GM12801 (cell line): ENCODE results near the gene CARHSP1.

Experiments used
- CTCF ChIP-seq: IDR thresholded peaks from one replicate; pipeline ENCODE4 v1.5.1; 2011; ENCODE audit warnings: control low read depth; ENCODE audit not compliant: insufficient read length; ENCODE audit errors: extremely low read depth

The CARHSP1 gene

GRCh38 chr16:8868416-8869211, at the start of gene CARHSP1:
CARHSP1 (minus strand) TSS chr16:8869006; CDS start chr16:8859328, 9,678 bp downstream.
- no peak for TF ChIP-seq CTCF

DNA sequence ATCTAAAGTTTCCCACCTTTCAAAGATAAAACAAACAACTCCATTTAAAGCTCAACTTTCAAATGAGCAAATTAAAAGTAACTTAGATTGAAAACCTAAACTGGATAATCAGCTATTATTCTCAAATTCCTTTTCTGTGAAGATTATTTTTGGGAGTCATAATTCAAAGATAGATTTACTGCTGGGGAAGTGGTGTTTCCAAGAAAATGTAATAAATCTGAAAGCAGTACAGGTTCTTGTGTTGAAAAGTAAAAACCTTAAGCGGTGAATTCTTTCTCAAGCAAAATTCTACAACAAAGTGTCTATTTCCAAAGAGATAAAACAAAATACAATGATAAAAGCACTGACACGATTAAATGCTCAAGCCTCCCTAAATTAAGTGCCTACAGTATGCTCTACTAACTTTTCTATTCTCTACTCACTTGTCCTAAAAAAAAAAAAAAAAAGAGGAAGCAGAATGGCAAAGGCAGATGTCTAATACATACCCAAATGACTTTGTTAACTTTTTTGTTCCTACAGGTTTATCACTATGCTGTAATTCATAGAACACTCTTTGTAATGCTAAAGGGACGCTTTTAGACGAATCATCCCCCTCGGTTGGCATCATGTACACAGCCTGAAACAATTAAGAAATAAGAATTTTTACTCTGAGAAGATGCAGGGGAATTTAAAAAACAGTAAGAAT, 47.9 kb upstream of the CARHSP1 start:
- TF ChIP-seq CTCF, result no peak

DNA sequence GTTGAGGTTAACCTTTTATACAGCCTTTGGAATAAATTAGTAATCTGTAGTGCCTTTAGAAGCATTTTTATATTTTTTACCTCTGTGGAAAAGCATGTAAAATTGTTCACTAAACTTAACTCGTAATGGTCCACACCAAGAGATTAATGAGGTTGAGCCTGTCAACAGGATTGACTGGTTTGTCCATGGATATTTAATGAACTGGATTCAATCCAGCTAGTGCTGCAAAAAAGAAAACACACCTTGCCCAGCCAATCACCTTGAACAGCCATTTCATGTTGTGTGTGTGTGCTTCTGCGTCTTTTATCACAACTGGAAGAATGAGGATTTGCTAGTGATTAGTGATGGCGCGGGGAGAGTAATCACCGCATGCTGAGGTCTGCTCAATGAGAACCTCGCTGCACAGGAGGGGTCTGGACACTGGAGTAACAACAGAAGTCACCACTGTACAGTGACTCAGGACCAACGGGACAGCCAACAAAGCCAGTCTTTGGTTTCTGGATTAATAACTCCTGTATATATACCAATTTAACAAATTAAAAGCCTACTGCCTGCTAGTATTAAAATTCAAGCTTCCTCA, 47.0 kb upstream of the CARHSP1 start:
- no peak for TF ChIP-seq CTCF

GRCh38 chr16:8914098-8914497, 45.3 kb upstream of the CARHSP1 start:
- no peak for TF ChIP-seq CTCF

DNA sequence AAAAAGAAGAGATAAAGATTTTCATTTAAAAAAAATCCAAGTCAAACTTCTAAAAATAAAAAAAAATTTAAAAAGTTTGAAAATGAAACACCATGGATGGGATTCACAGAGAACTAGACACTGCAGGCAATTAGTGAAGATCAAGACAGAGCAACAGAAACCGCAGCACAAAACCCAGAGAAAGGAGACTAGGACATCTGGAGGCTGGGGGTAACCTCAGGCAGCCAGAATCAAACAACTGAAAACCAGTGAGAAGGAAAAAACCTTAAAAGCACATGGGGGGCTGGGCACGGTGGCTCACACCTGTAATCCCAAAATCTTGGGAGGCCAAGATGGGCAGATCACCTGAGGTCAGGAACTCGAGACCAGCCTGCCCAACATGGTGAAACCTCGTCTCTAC, 44.0 kb upstream of the CARHSP1 start:
- TF ChIP-seq CTCF, result no peak

DNA sequence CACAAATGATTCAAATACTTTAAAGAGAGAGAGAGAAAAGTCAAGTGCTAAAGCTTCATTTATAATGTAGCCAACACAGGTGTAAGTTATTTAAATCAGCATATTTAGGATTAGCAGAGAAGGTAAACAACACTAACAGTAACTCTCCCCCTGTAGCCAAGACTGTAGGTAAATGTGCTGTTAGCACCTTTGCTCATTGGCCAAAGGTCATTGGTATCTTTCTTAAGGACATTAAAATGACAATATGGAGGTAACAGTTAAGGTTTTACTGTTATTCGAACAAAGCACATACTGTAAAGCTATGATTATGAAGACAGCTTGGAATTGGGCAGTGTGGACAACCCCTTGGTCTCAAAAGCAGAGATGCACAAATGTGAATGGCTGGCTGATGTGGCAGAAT, 42.0 kb upstream of the CARHSP1 start:
- no peak for TF ChIP-seq CTCF

GRCh38 chr16:8908810-8909468, 40.1 kb upstream of the CARHSP1 start:
- no peak for TF ChIP-seq CTCF
